DMS 273 (cell line): ENCODE data around the gene CDSN.
"Not testable (repeated sequence)": the region's sequence is repeated elsewhere in the genome, so short reads cannot be mapped to it uniquely, and the experiment has no call there.

Experiments used
- DNase-seq: peaks from one replicate; lab custom pipeline; 2025; ENCODE audit not compliant: unreplicated experiment; lab: John Stamatoyannopoulos, UW

CDSN gene, protein sequence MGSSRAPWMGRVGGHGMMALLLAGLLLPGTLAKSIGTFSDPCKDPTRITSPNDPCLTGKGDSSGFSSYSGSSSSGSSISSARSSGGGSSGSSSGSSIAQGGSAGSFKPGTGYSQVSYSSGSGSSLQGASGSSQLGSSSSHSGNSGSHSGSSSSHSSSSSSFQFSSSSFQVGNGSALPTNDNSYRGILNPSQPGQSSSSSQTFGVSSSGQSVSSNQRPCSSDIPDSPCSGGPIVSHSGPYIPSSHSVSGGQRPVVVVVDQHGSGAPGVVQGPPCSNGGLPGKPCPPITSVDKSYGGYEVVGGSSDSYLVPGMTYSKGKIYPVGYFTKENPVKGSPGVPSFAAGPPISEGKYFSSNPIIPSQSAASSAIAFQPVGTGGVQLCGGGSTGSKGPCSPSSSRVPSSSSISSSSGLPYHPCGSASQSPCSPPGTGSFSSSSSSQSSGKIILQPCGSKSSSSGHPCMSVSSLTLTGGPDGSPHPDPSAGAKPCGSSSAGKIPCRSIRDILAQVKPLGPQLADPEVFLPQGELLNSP

DNA sequence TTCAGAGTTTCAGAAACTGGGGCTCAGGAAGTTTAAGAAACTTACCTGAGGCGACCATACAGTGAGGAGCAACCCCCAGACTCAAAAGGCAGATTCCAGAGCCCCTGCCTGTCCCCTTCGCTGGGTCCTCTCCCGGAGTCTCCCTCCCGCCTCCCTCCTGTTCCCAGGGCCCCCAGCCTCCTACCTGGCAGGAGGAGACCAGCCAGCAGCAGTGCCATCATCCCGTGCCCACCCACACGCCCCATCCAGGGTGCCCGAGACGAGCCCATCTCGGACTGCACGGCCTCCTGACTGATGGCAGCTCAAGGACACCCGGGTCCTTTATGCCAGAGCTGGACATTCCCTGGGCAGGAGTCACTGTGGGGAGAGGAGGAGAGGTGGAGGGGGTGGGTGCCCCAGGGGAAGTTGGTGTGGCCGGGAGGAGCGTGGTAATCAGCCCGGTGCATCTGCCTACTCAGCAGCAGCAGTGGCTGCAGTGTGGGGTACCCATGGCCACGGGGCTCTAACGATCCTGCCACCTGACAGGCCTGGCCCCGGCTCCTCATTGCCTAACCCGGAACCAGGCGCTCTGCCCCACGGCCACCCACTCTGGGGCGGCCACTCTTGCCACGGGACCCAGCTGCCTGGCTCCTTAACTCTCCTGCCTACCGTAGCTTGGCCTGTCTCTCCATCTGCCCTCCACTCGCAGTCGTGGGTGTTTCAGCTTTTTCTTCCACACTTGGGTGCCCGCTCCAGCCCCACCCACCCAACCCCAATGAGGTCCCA, at the start of gene CDSN:
Gene CDSN (minus strand): TSS at position 296 of the 765 bp plus-strand sequence. CDS start 27 bp downstream, at position 269.
- DNase-seq, result no peak

DNA sequence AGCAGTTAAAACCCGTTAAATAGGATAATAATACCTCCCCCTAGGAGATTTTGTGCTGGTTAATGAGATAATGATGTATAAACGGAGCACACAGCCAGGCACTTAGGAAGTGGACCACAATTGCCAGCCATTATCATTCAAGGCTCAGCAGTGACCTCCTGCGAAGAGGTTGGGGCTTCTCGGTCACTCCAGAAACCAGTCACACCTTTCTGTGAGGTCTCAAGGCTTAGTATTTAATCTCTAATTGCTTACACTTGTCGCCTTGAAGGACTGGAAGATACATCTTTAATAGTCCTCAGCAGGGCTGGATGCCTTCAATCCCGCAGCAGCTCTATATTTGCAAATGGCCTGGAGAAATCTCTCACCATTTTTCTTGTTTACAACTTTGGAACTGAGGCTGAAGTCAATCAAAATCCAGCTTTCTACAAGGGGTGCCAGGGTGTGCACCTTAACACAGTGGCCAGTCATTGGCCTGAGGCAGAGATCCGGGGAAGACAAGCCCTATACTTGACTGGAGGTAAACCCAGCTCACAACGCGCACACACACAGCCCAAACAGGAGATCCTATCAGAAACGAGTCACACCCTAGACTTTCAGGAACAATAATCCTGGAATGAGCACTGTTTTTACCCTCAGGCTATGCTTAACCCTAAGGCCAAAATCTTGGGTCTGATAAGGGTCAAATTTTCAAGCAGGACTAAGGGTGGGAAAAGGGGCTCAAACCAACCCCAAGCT, 49.0 kb upstream of the CDSN start:
- no peak for DNase-seq

DNA sequence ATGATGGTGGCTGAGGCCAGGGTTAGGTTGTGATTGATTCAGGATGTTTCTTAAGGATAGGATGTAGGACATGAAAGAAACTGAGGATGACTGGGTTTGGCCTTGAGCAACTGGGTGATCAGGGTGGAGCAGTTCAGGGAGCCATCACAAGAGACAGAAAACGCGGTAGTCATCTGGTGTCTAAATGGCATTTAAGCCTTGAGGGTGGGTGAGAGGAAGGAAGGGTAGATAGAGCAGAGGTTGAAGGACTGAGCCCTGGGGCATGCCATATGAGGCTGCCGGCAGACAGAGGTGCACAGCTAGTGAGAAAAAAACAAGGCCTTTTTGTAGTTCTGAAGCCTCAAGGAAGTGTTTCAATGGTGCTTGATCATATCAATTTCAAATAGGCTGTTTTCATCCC, 48.4 kb upstream of the CDSN start:
- no peak for DNase-seq

DNA sequence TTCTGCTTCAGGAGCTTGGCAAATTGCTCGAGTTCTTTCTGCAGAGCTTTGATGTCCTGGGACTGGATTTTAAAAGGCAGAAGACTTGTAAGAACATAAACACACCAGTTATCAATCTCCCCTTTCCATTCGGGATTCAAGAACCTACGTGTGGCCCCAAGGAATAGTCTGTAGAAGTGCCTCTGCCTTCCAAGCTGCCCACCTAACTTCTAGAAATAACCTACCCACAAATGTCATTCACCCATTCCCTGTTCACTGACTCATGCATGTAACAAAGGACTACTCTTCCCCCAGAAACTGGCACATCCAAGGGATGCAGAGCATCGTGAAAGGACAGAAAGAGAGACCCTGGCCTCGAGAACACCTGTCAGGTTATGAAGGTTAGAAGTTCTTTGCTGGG, 45.7 kb upstream of the CDSN start:
- DNase-seq, result no peak

DNA sequence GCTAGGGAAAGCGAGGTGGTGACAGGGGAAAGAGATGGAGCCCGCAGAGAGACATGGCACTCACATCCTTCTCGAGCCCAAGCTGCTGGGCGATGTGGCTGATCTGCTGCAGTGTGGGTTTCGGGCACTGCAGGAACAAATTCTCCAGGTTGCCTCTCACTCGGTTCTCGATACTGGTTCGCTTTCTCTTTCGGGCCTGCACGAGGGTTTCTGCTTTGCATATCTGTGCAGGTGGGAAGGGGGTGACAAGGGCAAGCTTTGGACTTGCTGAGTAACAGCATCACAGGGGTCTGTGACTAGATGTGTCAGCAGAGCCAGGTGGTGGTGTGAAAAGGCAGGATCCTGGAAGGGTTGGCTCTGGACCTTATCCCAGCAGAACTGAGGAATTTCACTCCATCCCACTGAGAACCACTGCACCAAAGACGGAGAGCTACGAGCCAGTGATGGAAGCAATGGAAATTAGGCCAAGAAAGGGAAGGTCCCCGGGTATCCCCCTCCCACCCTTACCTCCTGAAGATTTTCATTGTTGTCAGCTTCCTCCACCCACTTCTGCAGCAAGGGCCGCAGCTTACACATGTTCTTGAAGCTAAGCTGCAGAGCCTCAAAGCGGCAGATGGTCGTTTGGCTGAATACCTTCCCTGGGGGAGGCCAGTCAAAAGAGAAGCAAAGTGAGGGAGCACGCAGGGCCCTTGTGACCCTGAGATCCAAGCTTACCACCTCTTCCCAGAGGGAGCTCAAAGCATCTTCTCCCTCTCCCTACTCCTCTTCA, 45.0 kb upstream of the CDSN start:
- DNase-seq, result peak; percentile 37

DNA sequence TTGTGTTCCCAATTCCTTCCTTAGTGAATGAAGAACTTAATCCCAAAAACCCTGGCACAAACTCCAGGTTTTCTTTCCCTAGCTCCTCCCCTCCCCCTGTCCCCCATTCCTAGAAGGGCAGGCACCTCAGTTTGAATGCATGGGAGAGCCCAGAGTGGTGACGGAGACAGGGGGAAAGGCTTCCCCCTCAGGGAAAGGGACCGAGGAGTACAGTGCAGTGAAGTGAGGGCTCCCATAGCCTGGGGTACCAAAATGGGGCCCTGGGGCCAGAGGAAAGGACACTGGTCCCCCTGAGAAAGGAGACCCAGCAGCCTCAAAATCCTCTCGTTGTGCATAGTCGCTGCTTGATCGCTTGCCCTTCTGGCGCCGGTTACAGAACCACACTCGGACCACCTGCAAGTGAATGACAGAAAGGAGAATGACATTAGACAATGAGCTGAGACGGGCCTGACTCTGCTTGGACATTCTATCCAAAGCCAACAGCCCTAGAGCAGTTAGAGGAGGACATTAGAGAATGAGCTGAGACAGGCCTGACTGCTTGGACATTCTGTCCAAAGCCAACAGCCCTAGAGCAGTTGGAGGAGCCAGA, 44.3 kb upstream of the CDSN start:
- DNase-seq, result not testable (repeated sequence)

DNA sequence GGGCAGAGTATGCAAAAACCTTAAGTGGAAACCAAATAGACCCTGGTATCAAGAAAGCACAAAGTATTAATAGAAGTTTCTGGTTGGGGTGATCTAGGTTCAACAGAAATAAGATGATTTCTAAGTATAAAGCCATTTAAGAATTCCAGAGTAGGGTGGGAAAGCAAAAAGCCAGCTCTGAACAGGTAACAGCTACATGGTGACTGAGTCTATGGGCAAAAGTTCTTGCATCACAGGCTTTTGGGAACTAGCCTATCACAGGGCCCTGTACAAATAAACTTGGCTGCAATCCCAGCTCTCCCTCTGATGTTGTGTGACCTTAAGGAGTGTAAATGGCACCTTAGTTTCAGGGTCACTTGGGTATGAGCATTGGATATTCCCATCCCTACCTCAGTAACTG, 43.7 kb upstream of the CDSN start:
- peak; percentile 15 for DNase-seq

DNA sequence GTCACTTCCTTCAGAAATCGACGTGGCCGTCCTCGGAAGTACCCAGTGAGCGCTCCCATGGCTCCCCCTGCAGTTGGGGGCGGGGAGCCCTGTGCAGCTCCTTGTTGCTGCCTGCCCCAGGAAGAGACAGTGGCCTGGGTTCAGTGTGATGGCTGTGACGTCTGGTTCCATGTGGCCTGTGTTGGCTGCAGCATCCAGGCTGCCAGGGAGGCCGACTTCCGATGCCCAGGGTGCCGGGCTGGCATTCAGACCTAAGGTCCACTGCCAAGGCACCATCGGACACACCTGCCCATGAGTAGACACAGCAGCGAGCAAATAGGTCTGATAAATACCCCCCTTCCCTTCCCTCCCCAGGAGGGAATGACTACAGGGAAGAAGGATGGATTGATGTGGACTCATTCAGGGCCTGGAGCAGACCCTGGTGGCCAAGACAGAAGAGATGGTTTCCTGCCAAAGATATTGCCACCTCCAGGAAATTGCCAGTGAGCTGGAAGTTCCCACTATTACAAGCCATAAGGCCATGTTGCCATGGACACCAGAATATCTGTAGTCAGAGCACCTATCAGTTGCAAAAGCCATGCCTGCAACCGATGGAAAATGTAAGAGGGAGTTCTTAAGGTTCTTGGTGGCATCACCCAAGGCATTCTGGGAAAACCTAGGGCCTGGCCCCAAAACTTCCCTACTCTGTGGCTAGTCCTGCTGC, 42.4 kb upstream of the CDSN start:
- DNase-seq, result no peak

DNA sequence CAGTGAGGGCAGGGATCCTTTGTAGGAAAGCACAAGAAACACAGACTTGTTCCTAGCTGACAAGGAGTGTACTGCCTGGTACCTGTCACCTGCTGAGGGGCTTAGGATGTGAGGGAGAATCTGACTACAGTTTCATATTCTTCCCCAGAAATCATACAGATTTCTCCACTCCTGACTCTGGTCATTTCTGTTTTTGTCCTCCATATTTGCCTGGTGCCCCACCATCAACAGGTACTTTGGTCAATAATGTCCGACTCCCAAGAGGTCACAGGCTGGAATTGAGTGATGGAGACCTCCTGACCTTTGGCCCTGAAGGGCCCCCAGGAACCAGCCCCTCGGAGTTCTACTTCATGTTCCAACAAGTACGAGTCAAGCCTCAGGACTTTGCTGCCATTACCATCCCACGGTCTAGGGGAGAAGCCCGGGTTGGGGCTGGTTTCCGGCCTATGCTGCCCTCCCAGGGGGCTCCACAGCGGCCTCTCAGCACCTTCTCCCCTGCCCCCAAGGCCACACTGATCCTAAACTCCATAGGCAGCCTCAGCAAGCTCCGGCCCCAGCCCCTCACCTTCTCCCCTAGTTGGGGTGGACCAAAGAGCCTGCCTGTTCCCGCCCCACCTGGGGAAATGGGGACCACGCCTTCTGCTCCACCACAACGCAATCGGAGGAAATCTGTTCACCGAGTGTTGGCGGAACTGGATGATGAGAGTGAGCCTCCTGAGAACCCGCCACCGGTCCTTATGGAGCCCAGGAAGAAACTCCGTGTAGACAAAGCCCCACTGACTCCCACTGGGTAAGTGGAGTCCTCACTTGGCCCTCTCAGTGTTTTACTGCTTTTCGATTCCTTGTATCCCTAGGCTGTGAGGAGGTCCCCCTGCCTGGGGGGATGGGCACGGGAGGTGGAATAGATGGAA, 41.2 kb upstream of the CDSN start:
- no peak for DNase-seq

DNA sequence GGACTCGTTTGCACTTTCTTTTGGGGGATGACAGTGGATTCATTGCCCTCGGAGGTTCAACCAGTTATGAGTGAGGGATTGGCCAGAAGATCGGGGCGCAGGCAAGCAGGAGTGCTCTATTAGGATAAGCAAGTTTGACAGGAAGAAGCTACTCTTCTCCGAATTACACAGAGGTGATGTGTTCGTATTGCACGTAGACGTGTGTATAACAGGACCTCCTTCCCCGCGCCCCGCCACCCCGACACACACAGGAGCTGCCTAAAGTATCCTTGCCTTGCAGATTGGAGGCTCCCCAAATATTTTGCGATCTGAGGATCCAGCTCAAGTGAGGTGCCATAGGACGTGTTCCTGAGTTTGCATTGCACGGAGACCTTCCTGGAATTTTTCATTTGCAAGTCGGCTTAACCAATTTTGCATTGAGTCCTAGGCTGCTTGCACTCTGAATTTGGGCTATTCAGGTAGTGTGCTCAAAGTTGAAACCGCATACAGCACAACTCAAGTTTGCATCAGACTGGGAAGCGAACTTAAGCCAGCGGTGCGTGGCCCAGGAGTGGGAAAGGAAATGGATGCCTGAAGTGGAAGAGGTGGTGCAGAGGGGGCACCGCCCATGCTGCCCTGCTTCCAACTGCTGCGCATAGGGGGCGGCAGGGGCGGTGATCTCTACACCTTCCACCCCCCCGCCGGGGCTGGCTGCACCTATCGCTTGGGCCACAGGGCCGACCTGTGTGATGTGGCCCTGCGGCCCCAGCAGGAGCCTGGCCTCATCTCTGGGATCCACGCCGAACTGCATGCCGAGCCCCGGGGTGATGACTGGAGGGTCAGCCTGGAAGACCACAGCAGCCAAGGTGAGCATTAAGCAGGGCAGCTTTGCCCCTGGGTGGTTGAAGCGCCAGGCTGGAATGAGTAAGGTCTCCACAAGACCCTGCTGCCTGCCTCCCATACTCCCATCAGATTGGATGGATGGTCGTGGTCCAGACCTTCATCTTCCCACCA, 38.9 kb upstream of the CDSN start:
- DNase-seq, result peak; percentile 54

DNA sequence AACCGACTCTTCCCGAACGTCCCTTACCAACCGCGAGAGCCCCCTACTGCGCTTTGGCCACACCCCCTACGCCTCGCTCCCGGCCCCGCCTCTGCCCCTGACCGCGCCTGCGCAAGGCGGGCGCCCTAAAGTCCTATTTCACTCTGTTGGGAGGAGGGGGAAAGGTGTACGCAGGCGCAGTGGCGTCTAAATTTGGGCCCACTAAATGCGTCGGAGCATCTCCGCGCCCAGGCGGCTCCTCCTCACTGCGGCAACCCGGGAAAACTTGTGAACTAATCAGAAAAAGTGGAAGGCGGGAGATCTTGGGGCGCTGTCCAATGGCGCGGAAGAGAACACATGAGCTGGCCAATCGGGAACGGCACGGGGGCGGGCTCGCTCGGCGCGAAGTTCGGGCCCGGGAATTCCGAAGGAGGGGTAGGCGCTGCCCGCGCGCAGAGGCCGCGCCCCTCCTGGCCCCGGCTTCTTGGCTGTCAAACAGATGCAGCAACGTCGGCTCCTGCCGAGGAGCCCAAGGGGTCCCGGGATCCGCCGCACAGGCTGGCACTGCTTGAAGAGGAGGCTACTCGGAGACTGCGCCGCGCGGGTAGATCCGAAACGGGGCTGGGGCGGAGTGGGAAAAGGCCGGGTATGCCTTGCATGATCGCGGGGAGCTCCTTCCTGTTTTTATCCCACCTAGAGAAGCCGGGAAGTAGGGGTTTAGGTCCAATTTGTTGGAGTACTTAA, 38.1 kb upstream of the CDSN start, which contains the start of gene TCF19:
Gene TCF19 (plus strand): TSS at position 450 of the 723 bp plus-strand sequence. CDS start 881 bp downstream, outside the sequence.
- DNase-seq, result peak; percentile 99

DNA sequence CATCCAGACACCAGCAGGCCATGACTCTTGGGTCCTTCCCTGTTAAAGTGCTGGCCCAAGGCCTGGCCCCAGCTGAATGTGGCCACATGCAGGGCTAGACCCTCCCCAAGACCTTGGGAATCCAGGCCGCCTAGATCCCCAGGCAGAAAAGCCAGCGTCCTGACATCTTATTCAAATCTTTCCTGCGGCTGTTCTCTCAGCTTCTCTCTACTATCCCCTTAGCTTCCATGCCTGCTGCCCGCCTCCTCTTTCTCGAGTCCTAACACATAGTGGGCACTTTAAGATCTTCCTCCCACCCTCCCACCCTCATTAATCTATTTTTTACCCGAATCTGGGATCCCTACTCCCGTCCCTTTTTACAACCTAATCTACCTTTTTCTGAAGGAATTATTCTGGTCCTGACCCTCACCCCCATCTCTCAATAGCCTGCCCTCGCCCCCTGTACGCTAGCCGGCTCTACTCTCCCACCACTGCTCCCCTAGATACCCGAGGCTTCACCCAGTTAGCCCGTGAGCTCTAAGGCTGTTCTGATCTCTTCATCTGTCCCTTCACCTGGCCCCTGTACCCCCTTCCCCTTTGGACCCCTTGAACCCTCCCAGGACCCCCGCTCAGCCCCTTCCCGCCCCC, 37.4 kb upstream of the CDSN start, which contains the start of gene CCHCR1:
Gene CCHCR1 (minus strand): TSS at position 290 of the 627 bp plus-strand sequence. CDS start 202 bp downstream, at position 88.
- DNase-seq, result no peak

DNA sequence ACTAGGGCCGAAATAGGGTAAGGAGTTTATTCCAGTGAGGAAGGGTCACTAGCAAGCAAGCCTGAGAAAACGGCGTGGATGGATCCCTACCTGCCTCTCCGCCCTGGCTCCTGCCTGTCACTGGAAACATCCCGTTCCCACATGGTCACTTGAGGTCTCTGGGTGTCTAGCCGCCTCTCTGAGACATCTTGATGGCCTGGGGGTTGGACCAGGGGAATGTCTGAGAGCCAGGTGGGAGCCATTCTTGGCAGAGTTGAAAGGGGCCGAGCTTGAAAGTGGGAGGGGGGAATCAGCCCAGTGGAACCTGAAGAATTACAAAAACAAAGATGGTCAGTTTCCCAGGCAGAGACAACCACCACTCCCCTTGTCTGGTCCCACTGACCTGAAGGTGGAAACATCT, 36.4 kb upstream of the CDSN start:
- no peak for DNase-seq

DNA sequence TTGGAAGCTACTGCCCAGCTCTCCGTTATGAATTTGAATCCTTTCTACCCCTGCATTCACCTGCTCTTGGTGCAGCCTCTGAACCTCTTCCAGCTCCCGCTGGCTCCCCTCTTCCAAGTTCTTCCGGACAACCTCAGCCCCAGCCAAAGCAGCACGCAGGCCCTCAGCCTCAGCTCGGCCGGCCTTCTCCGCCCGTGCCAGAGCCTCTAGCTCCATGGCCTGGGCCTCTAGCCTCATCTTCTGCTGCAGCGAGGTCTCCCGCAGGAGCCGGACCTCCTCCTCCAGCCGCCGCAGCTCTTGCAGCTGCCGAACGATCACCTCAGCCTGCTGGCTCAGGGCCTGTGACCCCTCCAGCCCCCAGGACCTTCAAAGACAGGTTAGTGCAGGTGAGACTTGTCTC, 34.2 kb upstream of the CDSN start:
- no peak for DNase-seq

DNA sequence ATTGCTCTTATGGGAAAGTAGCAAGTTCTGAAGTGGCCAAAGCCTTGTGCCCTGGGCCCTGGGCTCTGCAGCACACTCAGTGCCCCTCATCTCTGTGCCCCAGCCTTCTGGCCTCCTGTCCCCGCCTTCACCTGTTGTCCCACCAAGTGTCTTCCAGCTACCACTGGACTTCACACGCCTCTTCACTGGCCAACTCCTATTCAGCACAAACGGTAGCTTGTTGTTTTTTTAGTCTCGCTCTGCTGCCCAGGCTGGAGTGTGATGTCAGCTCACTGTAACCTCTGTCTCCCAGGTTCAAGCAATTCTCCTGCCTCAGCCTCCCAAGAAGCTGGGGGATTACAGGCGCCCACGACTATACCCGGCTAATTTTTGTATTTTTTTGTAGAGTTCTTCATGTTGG, 32.5 kb upstream of the CDSN start:
- DNase-seq, result no peak

DNA sequence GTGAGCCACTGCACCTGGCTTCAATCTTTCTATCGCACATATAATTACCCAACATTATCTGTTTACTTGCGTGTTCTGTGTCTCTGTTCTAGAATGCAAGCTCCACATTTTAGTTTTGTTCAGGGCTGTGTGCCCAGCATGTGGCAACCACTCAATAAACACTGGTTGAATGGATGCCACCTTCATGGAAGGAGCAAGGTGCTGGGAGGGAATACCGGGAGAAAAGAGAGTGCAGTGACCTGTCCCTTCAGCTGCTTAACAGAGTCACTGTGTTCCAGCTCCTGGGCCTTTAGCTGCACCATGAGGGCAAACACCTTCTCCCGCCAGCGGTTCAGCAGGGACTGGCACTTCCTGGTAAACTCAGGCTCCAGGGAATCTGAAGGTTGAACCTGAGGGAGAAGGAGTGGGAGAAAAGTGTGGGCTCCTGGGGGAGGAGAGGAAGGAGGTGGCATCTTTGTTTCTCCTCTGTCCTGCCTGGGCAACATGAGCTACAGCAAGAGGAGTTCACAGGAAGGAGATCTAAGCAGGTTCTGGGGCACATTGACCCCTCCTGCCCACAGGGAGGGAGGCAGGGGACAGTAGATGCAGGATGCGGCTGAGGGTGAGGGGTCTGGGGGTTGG, 29.7 kb upstream of the CDSN start:
- DNase-seq, result no peak
